GM12878 (cell line): ENCODE data around the gene GIMAP2. TPM values are rescaled to one million over a fixed set of nuclear protein-coding genes. Genes with fewer than 3 reads are reported as not detected.
A peak's percentile ranks its signal among the peaks of the same experiment; 100 is the strongest.

Experiments used
- BACH1 ChIP-seq: fragments of 450-650 bp; IDR thresholded peaks from 2 replicates; pipeline ENCODE4 v1.6.1; 2017; ENCODE audit warnings: mild to moderate bottlenecking, borderline replicate concordance
- CBFB ChIP-seq: IDR thresholded peaks from 2 replicates; pipeline ENCODE4 v1.6.1; 2016; ENCODE audit warnings: antibody characterized with exemption, low read depth
- CBX5 ChIP-seq: sonication (generic); IDR thresholded peaks from 2 replicates; pipeline ENCODE4 v1.6.1; 2016; ENCODE audit warnings: low read depth, moderate library complexity, mild to moderate bottlenecking, inconsistent platforms
- EGR1 ChIP-seq, 2 experiments: IDR thresholded peaks; 1 replicate in 1 of 2; 2 replicates in 1 of 2; pipeline ENCODE4 v1.6.1; 2011 to 2012; ENCODE audit warnings: low read depth in 2 of 2, low read length in 2 of 2, borderline replicate concordance in 1 of 2, mild to moderate bottlenecking in 1 of 2, moderate library complexity in 1 of 2
- GATAD2B ChIP-seq: fragments of 450-650 bp; conservative IDR thresholded peaks from 2 replicates; pipeline ENCODE4 v1.6.1; 2017; ENCODE audit warnings: low read depth, mild to moderate bottlenecking, moderate library complexity
- IKZF2 ChIP-seq, 2 experiments: fragments of 450-650 bp; IDR thresholded peaks; 2 replicates each; pipeline ENCODE4 v1.6.1; 2017; ENCODE audit warnings: mild to moderate bottlenecking in 2 of 2, moderate library complexity in 2 of 2
- IRF4 ChIP-seq: IDR thresholded peaks from 2 replicates; pipeline ENCODE4 v1.6.1; 2011; ENCODE audit warnings: low read depth, low read length
- IRF5 ChIP-seq: fragments of 450-650 bp; IDR thresholded peaks from 2 replicates; pipeline ENCODE4 v1.6.1; 2017; ENCODE audit warnings: borderline replicate concordance
- MTA3 ChIP-seq: IDR thresholded peaks from 2 replicates; pipeline ENCODE4 v1.6.1; 2012; ENCODE audit warnings: low read length, inconsistent platforms, borderline replicate concordance
- POU2F2 ChIP-seq: IDR thresholded peaks from 3 replicates; pipeline ENCODE4 v1.6.1; 2011; ENCODE audit warnings: low read depth, mild to moderate bottlenecking, low read length, borderline replicate concordance
- RELB ChIP-seq: fragments of 450-650 bp; IDR thresholded peaks from 2 replicates; pipeline ENCODE4 v1.6.1; 2017; ENCODE audit warnings: low read depth, mild to moderate bottlenecking, moderate library complexity
- SP1 ChIP-seq: IDR thresholded peaks from one replicate; pipeline ENCODE4 v1.6.1; 2011; ENCODE audit warnings: low read depth, low read length
- STAT1 ChIP-seq: fragments of 450-650 bp; conservative IDR thresholded peaks from 2 replicates; pipeline ENCODE4 v1.6.1; 2014; ENCODE audit warnings: antibody characterized with exemption, mild to moderate bottlenecking
- STAT3 ChIP-seq: IDR thresholded peaks from 2 replicates; pipeline ENCODE4 v1.6.1; 2011; ENCODE audit warnings: low read depth, low read length, improper control_type of control experiment
- SUZ12 ChIP-seq: fragments of 200-600 bp; sonication (generic); IDR thresholded peaks from one replicate; pipeline ENCODE4 v1.6.1; 2018; ENCODE audit warnings: antibody characterized with exemption, mild to moderate bottlenecking; ENCODE audit not compliant: unreplicated experiment
- TCF3 ChIP-seq: IDR thresholded peaks from 2 replicates; pipeline ENCODE4 v1.6.1; 2012; ENCODE audit warnings: low read depth, mild to moderate bottlenecking, low read length, borderline replicate concordance; ENCODE audit not compliant: insufficient read depth
- USF2 ChIP-seq: IDR thresholded peaks from 2 replicates; pipeline ENCODE4 v1.6.1; 2011; ENCODE audit warnings: low read depth, low read length, improper control_type of control experiment, borderline replicate concordance
- ZBTB4 ChIP-seq: fragments of 450-650 bp; formaldehyde crosslinking; IDR thresholded peaks from 2 replicates; pipeline ENCODE4 v1.4.0; 2022; ENCODE audit warnings: mild to moderate bottlenecking, moderate library complexity
- ZNF687 ChIP-seq: fragments of 450-650 bp; IDR thresholded peaks from 2 replicates; pipeline ENCODE4 v1.6.1; 2017; ENCODE audit warnings: mild to moderate bottlenecking, moderate library complexity
- polyA plus RNA-seq, 11 experiments: library from polyadenylated mRNA; depleted of rRNA in 4 of 11; unstranded in 6 of 11; stranded (reverse) in 5 of 11; fragments of >200 nt; fragmentation: Nextera tagmentation in 4 of 11; fragmentation: Illumina TruSeq in 1 of 11; extraction: Ambion mirVana in 4 of 11; extraction: Trizol in 1 of 11; gene quantifications; 1 replicate in 1 of 11; 2 replicates in 10 of 11; pipeline versions ENCODE4 v1.2.1 to v1.2.3, GENCODE V29; 2011 to 2016; ENCODE audit warnings: inconsistent platforms in 2 of 11, missing spikeins in 2 of 11, low read depth in 1 of 11
- total RNA-seq, 4 experiments: library from RNA; depleted of rRNA in 3 of 4; stranded (reverse); fragments of >200 nt in 3 of 4; fragmentation: Illumina TruSeq in 1 of 4; extraction: Trizol in 1 of 4; gene quantifications; 2 replicates each; pipeline versions ENCODE4 v1.2.1 to v1.2.3, GENCODE V29; 2013 to 2021

GIMAP2 gene
- total and polyA plus RNA-seq, 10 of the 15 experiments (the other 5 are each of a cell fraction or from before 2014, with no cell fraction given): 21.3 to 102 (median 31.8) TPM

- TF ChIP-seq RELB: peak; percentile 92
- TF ChIP-seq IRF5: no peak
- peak; percentile 41; the same call in 1 of the 2 replicates for TF ChIP-seq IRF4
- TF ChIP-seq USF2: no peak
- no peak for TF ChIP-seq BACH1
- TF ChIP-seq SP1: peak; percentile 47
- TF ChIP-seq ZBTB4 (CRISPR knock-in tag): no peak
- no peak for TF ChIP-seq SUZ12
- TF ChIP-seq MTA3: peak; percentile 49; the same call in 1 of the 2 replicates
- TF ChIP-seq POU2F2: 0 out of 3 replicates have a peak, but pooled peaks have one; percentile 21
- TF ChIP-seq ZNF687: peak; percentile 50; the same call in 1 of the 2 replicates
- peak in 1 of 2 experiments; percentile 16; a peak in 1 of 3 replicates for TF ChIP-seq EGR1 (IDR thresholded peaks at IDR 0.05; ENCODE audit: borderline replicate concordance in 1 of 2, low read depth in 2 of 2, low read length in 2 of 2)
- peak; percentile 96 to 97 for TF ChIP-seq IKZF2 (IDR thresholded peaks at IDR 0.05)
- 0 out of 2 replicates have a peak, but pooled peaks have one; percentile 33 for TF ChIP-seq STAT3
- peak; percentile 95 for TF ChIP-seq CBX5
- TF ChIP-seq GATAD2B: peak; percentile 97
- TF ChIP-seq TCF3: 0 out of 2 replicates have a peak, but pooled peaks have one; percentile 36
- TF ChIP-seq STAT1: no peak
- TF ChIP-seq CBFB: peak; percentile 57; the same call in 1 of the 2 replicates
Measured at GRCh38 chr7:150668472-150668911, 17.0 kb upstream of the GIMAP2 start (continued).
